Upper lobe of left lung (tissue), 4 donors: Measurements from ENCODE around the gene UBTF.

Experiments used
- CTCF ChIP-seq, 6 experiments: fragments of 450-650 bp in 4 of 6; fragments of 200-600 bp in 2 of 6; sonication (generic) in 2 of 6; IDR thresholded peaks; one replicate each; pipeline ENCODE4 v1.5.1; 2016 to 2019; ENCODE audit warnings: antibody characterized with exemption in 6 of 6
- POLR2A ChIP-seq, 4 donors: fragments of 450-650 bp; IDR thresholded peaks; one replicate each; pipeline ENCODE4 v1.5.1; 2016 to 2017; ENCODE audit warnings: antibody characterized with exemption in 4 of 4, mild to moderate bottlenecking in 2 of 4
- POLR2AphosphoS5 ChIP-seq, 2 donors: sonication (generic); formaldehyde crosslinking; IDR thresholded peaks; one replicate each; pipeline ENCODE4 v1.5.1; 2017; ENCODE audit warnings: antibody characterized with exemption in 2 of 2

GRCh38 chr17:44236444-44236991 is 17.0 kb upstream of the UBTF start:
- TF ChIP-seq CTCF (IDR thresholded peaks at IDR 0.05): no peak
- no peak for TF ChIP-seq POLR2AphosphoS5 (IDR thresholded peaks at IDR 0.05)
- TF ChIP-seq POLR2A (IDR thresholded peaks at IDR 0.05): no peak
